GM12878 (cell line): ENCODE results near the gene SH2B2. TPM values are rescaled to one million over a fixed set of nuclear protein-coding genes. Genes with fewer than 3 reads are reported as not detected.

Source experiments
- ATAC-seq: fragments of 200-7000 bp; cut with Tn5 transposase; 3 replicates; pipeline ENCODE4 v1.9.1; 2020; ENCODE audit warnings: mild to moderate bottlenecking, moderate library complexity
- BruUV-seq: library from RNA; stranded (reverse); fragments of 400-500 nt; replicated peaks from 2 replicates; lab custom pipeline; 2021; lab: Mats Ljungman, UMichigan
- CTCF ChIA-PET: fragments of 300-600 bp; sonication (Branson Sonifier 250); formaldehyde crosslinking; extraction: SDS; loops from one replicate; lab custom pipeline; 2021; ENCODE audit warnings: inconsistent platforms; lab: Yijun Ruan, JAX
- POLR2A ChIA-PET: fragments of 350-600 bp; formaldehyde crosslinking; extraction: SDS; loops from one replicate; lab custom pipeline; 2021; ENCODE audit warnings: inconsistent platforms; lab: Charles Lee
- RAD21 ChIA-PET: fragments of 300-600 bp; sonication (Branson Sonifier 250); formaldehyde crosslinking; loops from one replicate; lab custom pipeline; 2023; ENCODE audit warnings: antibody characterized with exemption; ENCODE audit not compliant: unreplicated experiment; lab: Charles Lee
- SMC1A ChIA-PET: fragments of 300-600 bp; sonication (Branson Sonifier 250); formaldehyde crosslinking; loops from one replicate; lab custom pipeline; 2023; ENCODE audit not compliant: unreplicated experiment, uncharacterized antibody; lab: Charles Lee
- DNase-seq: peaks from one replicate; pipeline ENCODE4 v3.0.0-alpha.2; 2011; ENCODE audit warnings: low read depth, low spot score
- FAIRE-seq: peaks from 3 replicates; lab custom pipeline; 2011; peaks lifted over from hg19 to GRCh38; lab: Jason Lieb, UNC
- H2AFZ ChIP-seq: 2 replicates; pipeline ENCODE4 v1.6.0; 2011; ENCODE audit warnings: low read depth, low read length, control low read depth; ENCODE audit not compliant: control insufficient read depth
- H3K27ac ChIP-seq: 2 replicates; pipeline ENCODE4 v1.5.1; 2011; ENCODE audit warnings: control low read depth; ENCODE audit not compliant: control insufficient read depth, insufficient read depth
- H3K27me3 ChIP-seq, 2 experiments: replicated peaks in 1 of 2; 2 replicates each; pipeline versions ENCODE4 v1.6.0 to v1.6.1; 2011; ENCODE audit warnings: low read length in 1 of 2; ENCODE audit not compliant: control insufficient read depth in 2 of 2, insufficient read depth in 2 of 2
- H3K36me3 ChIP-seq, 2 experiments: 2 replicates each; pipeline ENCODE4 v1.5.1; 2011; ENCODE audit warnings: low read length in 1 of 2; ENCODE audit not compliant: control insufficient read depth in 2 of 2, insufficient read depth in 2 of 2
- H3K4me1 ChIP-seq: 2 replicates; pipeline ENCODE4 v1.6.1; 2011; ENCODE audit warnings: mild to moderate bottlenecking, low read length, moderate library complexity, mixed read lengths; ENCODE audit not compliant: control insufficient read depth, insufficient read depth
- H3K4me2 ChIP-seq: 2 replicates; pipeline ENCODE4 v1.6.0; 2011; ENCODE audit warnings: control low read depth; ENCODE audit not compliant: control insufficient read depth, insufficient read depth
- H3K4me3 ChIP-seq: fragments of 200-600 bp; sonication (generic); 2 replicates; pipeline ENCODE4 v1.5.1; 2016
- H3K79me2 ChIP-seq: 2 replicates; pipeline ENCODE4 v1.6.0; 2011; ENCODE audit warnings: low read length; ENCODE audit not compliant: control insufficient read depth, insufficient read depth
- H3K9ac ChIP-seq: 2 replicates; pipeline ENCODE4 v1.8.0; 2011; ENCODE audit warnings: low read length, control low read depth, mixed read lengths; ENCODE audit not compliant: control insufficient read depth, insufficient read depth
- H3K9me3 ChIP-seq: replicated peaks from 3 replicates; pipeline ENCODE4 v1.5.1; 2011; ENCODE audit warnings: mild to moderate bottlenecking, low read length; ENCODE audit not compliant: control insufficient read depth, insufficient read depth
- H4K20me1 ChIP-seq: 2 replicates; pipeline ENCODE4 v1.6.0; 2011; ENCODE audit not compliant: control insufficient read depth, insufficient read depth
- BHLHE40 ChIP-seq, 2 experiments: fragments of 450-650 bp in 1 of 2; IDR thresholded peaks; 2 replicates each; pipeline ENCODE4 v1.6.1; 2011 to 2017; ENCODE audit warnings: low read depth in 2 of 2, borderline replicate concordance in 1 of 2, improper control_type of control experiment in 1 of 2, low read length in 1 of 2, mild to moderate bottlenecking in 1 of 2
- CBX3 ChIP-seq: fragments of 200-600 bp; sonication (generic); IDR thresholded peaks from 2 replicates; pipeline ENCODE4 v1.6.1; 2016; ENCODE audit warnings: low read depth, borderline replicate concordance
- CTCF ChIP-seq, 3 experiments: IDR thresholded peaks in 2 of 3; conservative IDR thresholded peaks in 1 of 3; 2 replicates each; pipeline ENCODE4 v1.5.1; 2011; ENCODE audit warnings: low read depth in 3 of 3, low read length in 3 of 3, mild to moderate bottlenecking in 3 of 3, control low read depth in 2 of 3, moderate library complexity in 2 of 3, inconsistent platforms in 1 of 3, mixed read lengths in 1 of 3; ENCODE audit not compliant: control insufficient read depth in 2 of 3, insufficient read depth in 1 of 3; ENCODE audit errors: extremely low read depth in 1 of 3
- IRF4 ChIP-seq: IDR thresholded peaks from 2 replicates; pipeline ENCODE4 v1.6.1; 2011; ENCODE audit warnings: low read depth, low read length
- LARP7 ChIP-seq: fragments of 450-650 bp; IDR thresholded peaks from 2 replicates; pipeline ENCODE4 v1.6.1; 2017; ENCODE audit warnings: mild to moderate bottlenecking
- NFXL1 ChIP-seq: fragments of 450-650 bp; IDR thresholded peaks from 2 replicates; pipeline ENCODE4 v1.6.1; 2017; ENCODE audit warnings: antibody characterized with exemption, mild to moderate bottlenecking, borderline replicate concordance
- NFYA ChIP-seq: IDR thresholded peaks from 2 replicates; pipeline ENCODE4 v1.6.1; 2011; ENCODE audit warnings: low read depth, mild to moderate bottlenecking, low read length, improper control_type of control experiment, borderline replicate concordance
- TBL1XR1 ChIP-seq: IDR thresholded peaks from 2 replicates; pipeline ENCODE4 v1.6.1; 2012; ENCODE audit warnings: low read depth, low read length, improper control_type of control experiment
- WGBS: methylation state at CpG from one replicate; pipeline ENCODE4 v1.1.6; 2016; ENCODE audit warnings: low lambda C conversion rate; ENCODE audit not compliant: insufficient replicate concordance, insufficient coverage; ENCODE audit errors: missing lambda C conversion rate; 5-methylcytosine and 5-hydroxymethylcytosine counted together
- in situ Hi-C: fragments of 300-500 bp; cut with MboI; formaldehyde crosslinking; loops from 9 replicates; pipeline ENCODE4 v1.14.3; 2018; ENCODE audit warnings: mixed read lengths
- intact Hi-C: fragments of 100-400 bp; cut with micrococcal nuclease; formaldehyde crosslinking; loops from one replicate; pipeline ENCODE4 v1.14.2; 2022; ENCODE audit not compliant: unreplicated experiment
- polyA plus RNA-seq, 11 experiments: library from polyadenylated mRNA; depleted of rRNA in 4 of 11; unstranded in 6 of 11; stranded (reverse) in 5 of 11; fragments of >200 nt; fragmentation: Nextera tagmentation in 4 of 11; fragmentation: Illumina TruSeq in 1 of 11; extraction: Ambion mirVana in 4 of 11; extraction: Trizol in 1 of 11; gene quantifications; 1 replicate in 1 of 11; 2 replicates in 10 of 11; pipeline versions ENCODE4 v1.2.1 to v1.2.3, GENCODE V29; 2011 to 2016; ENCODE audit warnings: inconsistent platforms in 2 of 11, missing spikeins in 2 of 11, low read depth in 1 of 11
- total RNA-seq, 4 experiments: library from RNA; depleted of rRNA in 3 of 4; stranded (reverse); fragments of >200 nt in 3 of 4; fragmentation: Illumina TruSeq in 1 of 4; extraction: Trizol in 1 of 4; gene quantifications; 2 replicates each; pipeline versions ENCODE4 v1.2.1 to v1.2.3, GENCODE V29; 2013 to 2021
- TF ChIP-seq, protein P1 (sequence below): fragments of 450-650 bp; formaldehyde crosslinking; IDR thresholded peaks from 2 replicates; pipeline ENCODE4 v1.4.0; 2022; ENCODE audit warnings: mild to moderate bottlenecking, moderate library complexity

SH2B2 gene
- total and polyA plus RNA-seq, 10 of the 15 experiments (the other 5 are each of a cell fraction or from before 2014, with no cell fraction given) = 0.13 to 55.1 (median 7.4) TPM; not detected in 1

DNA sequence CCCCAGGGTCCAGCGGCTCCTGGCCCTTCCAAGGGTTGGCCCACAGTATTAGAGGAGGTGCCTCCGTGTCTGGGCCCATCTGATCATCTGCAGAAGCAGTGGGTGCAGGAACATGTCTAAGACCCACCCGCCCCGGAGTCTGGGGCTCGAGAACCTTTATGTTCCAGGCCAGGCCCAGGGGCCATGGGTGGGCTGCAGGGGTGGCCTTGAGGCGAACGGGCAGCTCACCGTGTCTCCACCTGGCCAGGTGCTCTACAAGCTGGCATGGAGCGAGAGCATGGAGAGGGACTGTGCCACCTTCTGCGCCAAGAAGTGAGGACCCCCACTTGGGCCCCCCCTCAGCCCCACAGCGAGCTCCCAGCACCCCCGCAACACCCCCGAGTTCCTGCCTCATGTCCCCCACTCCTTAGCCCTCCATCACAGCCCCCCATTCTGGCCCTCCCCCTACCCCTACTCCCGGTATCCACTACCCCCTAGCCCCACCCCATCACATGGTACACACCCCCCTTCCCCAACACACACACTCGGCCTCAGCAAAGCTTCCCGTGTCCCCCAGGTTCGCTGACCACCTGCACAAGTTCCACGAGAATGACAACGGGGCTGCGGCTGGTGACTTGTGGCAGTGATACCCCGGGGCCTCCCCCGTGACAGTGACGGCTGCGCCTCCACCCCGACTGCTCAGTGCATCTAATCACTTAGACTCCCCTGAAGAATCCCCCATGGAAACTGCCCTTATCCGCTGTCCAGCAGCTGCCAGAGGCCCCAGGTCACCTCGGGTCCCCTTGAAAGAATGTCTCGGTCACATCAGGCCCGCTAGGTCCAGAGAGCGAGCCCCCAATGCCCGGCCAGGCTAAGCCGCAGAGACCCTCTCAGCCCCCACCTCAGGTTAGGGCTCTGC lies 4.0 kb upstream of the SH2B2 start:
- 88% methylated on average over 26 of the region's 32 CpGs for WGBS
- Histone ChIP-seq H3K27me3 (no peaks in the 10 kb centered on the region), H4K20me1 (no peaks in the 10 kb centered on the region), H3K27ac (no peak overlapping the region), H3K9ac (no peak overlapping the region), H3K9me3 (no peaks in the 10 kb centered on the region), H3K79me2 (peaks cover 9% of the 10 kb centered on the region), H2AFZ (no peak overlapping the region), H3K4me1 (peaks cover 48% of the 10 kb centered on the region), H3K4me2 (no peak overlapping the region), H3K4me3 (no peak overlapping the region), H3K36me3 (no peaks in the 10 kb centered on the region)
- FAIRE-seq (no peak), DNase-seq (no peak), ATAC-seq (no peak)
- CTCF ChIA-PET = interaction anchor here (1.4 to 9.3 kb wide), 2 partner anchors 109 to 127 kb away, joined by 3 to 205 read pairs; partner anchors contain the start of gene PRKRIP1
- in situ Hi-C loops (loop anchor here (5.0 kb wide), 1 partner anchor 110 kb away; no protein-coding TSS in a partner anchor), intact Hi-C loops (no loop called here)
- RAD21 ChIA-PET = interaction anchor here (0.9 to 2.3 kb wide), 3 partner anchors 9 to 109 kb away, joined by 4 to 8 read pairs (median 4); no protein-coding TSS in a partner anchor
- SMC1A ChIA-PET = interaction anchor here (9.2 kb wide), 1 partner anchor 107 kb away, joined by 122 read pairs; no protein-coding TSS in a partner anchor
- no TSS peak for BruUV-seq
- POLR2A ChIA-PET = no interaction called here
- TF ChIP-seq NFYA = no peak
- TF ChIP-seq, protein P1, sequence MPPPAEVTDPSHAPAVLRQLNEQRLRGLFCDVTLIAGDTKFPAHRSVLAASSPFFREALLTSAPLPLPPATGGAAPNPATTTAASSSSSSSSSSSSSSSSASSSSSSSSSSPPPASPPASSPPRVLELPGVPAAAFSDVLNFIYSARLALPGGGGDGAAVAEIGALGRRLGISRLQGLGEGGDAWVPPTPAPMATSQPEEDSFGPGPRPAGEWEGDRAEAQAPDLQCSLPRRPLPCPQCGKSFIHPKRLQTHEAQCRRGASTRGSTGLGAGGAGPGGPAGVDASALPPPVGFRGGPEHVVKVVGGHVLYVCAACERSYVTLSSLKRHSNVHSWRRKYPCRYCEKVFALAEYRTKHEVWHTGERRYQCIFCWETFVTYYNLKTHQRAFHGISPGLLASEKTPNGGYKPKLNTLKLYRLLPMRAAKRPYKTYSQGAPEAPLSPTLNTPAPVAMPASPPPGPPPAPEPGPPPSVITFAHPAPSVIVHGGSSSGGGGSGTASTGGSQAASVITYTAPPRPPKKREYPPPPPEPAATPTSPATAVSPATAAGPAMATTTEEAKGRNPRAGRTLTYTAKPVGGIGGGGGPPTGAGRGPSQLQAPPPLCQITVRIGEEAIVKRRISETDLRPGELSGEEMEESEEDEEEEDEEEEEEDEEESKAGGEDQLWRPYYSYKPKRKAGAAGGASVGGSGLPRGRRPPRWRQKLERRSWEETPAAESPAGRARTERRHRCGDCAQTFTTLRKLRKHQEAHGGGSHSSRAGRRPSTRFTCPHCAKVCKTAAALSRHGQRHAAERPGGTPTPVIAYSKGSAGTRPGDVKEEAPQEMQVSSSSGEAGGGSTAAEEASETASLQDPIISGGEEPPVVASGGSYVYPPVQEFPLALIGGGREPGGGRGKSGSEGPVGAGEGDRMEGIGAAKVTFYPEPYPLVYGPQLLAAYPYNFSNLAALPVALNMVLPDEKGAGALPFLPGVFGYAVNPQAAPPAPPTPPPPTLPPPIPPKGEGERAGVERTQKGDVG = no peak
- TF ChIP-seq IRF4 = no peak
- TF ChIP-seq BHLHE40 (IDR thresholded peaks at IDR 0.05; ENCODE audit: borderline replicate concordance in 1 of 2, low read depth in 2 of 2, low read length in 1 of 2) = no peak
- TF ChIP-seq CTCF (IDR thresholded peaks at IDR 0.05 in 2 of 3, conservative IDR thresholded peaks at IDR 0.05 in 1 of 3; ENCODE audit: control insufficient read depth in 2 of 3, extremely low read depth in 1 of 3, insufficient read depth in 1 of 3, low read depth in 3 of 3, low read length in 3 of 3) = no peak
- no peak for TF ChIP-seq TBL1XR1
- TF ChIP-seq CBX3 = no peak
- no peak for TF ChIP-seq LARP7
- TF ChIP-seq NFXL1 = no peak
